SK-N-SH treated with all-trans-retinoic acid at 6 μM for 48 hours (cell line): ENCODE measurements around the gene ENAH.

ENCODE experiments used
- ATAC-seq: fragments of 200-7000 bp; cut with Tn5 transposase; 3 replicates; pipeline ENCODE4 v1.9.1; 2020; ENCODE audit warnings: mild to moderate bottlenecking, moderate library complexity
- ARNTL ChIP-seq: fragments of 450-650 bp; formaldehyde crosslinking; IDR thresholded peaks from 2 replicates; pipeline ENCODE4 v1.5.0; 2020; ENCODE audit warnings: low read depth, mild to moderate bottlenecking, moderate library complexity, borderline replicate concordance
- CREB5 ChIP-seq: fragments of 250-450 bp; sonication (Bioruptor Pico); IDR thresholded peaks from 2 replicates; pipeline ENCODE4 v1.5.1; 2020; ENCODE audit warnings: low read depth, mild to moderate bottlenecking, moderate library complexity
- CSDC2 ChIP-seq: fragments of 250-450 bp; sonication (Bioruptor Pico); IDR thresholded peaks from 2 replicates; pipeline ENCODE4 v1.5.0; 2020; ENCODE audit warnings: mild to moderate bottlenecking, moderate library complexity
- CSRNP3 ChIP-seq: fragments of 250-450 bp; sonication (Bioruptor Pico); IDR thresholded peaks from 2 replicates; pipeline ENCODE4 v1.5.1; 2021; ENCODE audit warnings: mild to moderate bottlenecking, moderate library complexity
- ESRRG ChIP-seq: fragments of 250-450 bp; sonication (Bioruptor Pico); IDR thresholded peaks from 2 replicates; pipeline ENCODE4 v1.6.1; 2021; ENCODE audit warnings: mild to moderate bottlenecking
- GLIS3 ChIP-seq: fragments of 250-450 bp; sonication (Bioruptor Pico); IDR thresholded peaks from 2 replicates; pipeline ENCODE4 v1.5.0; 2020; ENCODE audit warnings: mild to moderate bottlenecking, moderate library complexity
- ISL1 ChIP-seq: fragments of 250-450 bp; sonication (Bioruptor Pico); IDR thresholded peaks from 2 replicates; pipeline ENCODE4 v2.1.2; 2022; ENCODE audit warnings: mild to moderate bottlenecking, moderate library complexity
- OSR1 ChIP-seq: fragments of 250-450 bp; sonication (Bioruptor Pico); IDR thresholded peaks from 2 replicates; pipeline ENCODE4 v1.8.0; 2022; ENCODE audit warnings: moderate library complexity, mild to moderate bottlenecking, inconsistent platforms
- PATZ1 ChIP-seq: fragments of 250-450 bp; sonication (Bioruptor Pico); IDR thresholded peaks from 2 replicates; pipeline ENCODE4 v1.8.0; 2020; ENCODE audit warnings: mild to moderate bottlenecking, moderate library complexity, borderline replicate concordance
- POU6F1 ChIP-seq: fragments of 250-450 bp; sonication (Bioruptor Pico); IDR thresholded peaks from 2 replicates; pipeline ENCODE4 v1.8.0; 2021; ENCODE audit warnings: low read depth, mild to moderate bottlenecking, moderate library complexity, borderline replicate concordance
- PPARA ChIP-seq: fragments of 250-450 bp; sonication (Bioruptor Pico); IDR thresholded peaks from 2 replicates; pipeline ENCODE4 v1.5.0; 2020; ENCODE audit warnings: mild to moderate bottlenecking, borderline replicate concordance
- SNAI2 ChIP-seq: fragments of 250-450 bp; sonication (Bioruptor Pico); IDR thresholded peaks from 2 replicates; pipeline ENCODE4 v1.5.0; 2020; ENCODE audit warnings: mild to moderate bottlenecking, moderate library complexity
- TSHZ2 ChIP-seq: fragments of 250-450 bp; sonication (Bioruptor Pico); IDR thresholded peaks from 2 replicates; pipeline ENCODE4 v1.5.0; 2020; ENCODE audit warnings: mild to moderate bottlenecking, moderate library complexity
- ZC3H10 ChIP-seq: fragments of 250-450 bp; sonication (Bioruptor Pico); IDR thresholded peaks from 2 replicates; pipeline ENCODE4 v1.5.1; 2021; ENCODE audit warnings: mild to moderate bottlenecking, moderate library complexity
- ZFP3 ChIP-seq: fragments of 250-450 bp; sonication (Bioruptor Pico); IDR thresholded peaks from 2 replicates; pipeline ENCODE4 v1.5.0; 2020; ENCODE audit warnings: mild to moderate bottlenecking, moderate library complexity
- ZFP30 ChIP-seq: fragments of 450-650 bp; formaldehyde crosslinking; IDR thresholded peaks from 2 replicates; pipeline ENCODE4 v1.5.0; 2022; ENCODE audit warnings: mild to moderate bottlenecking, moderate library complexity
- ZNF565 ChIP-seq: fragments of 450-650 bp; formaldehyde crosslinking; conservative IDR thresholded peaks from 2 replicates; pipeline ENCODE4 v1.5.0; 2020; ENCODE audit warnings: low read depth, mild to moderate bottlenecking, moderate library complexity
- ZNF70 ChIP-seq: fragments of 450-650 bp; formaldehyde crosslinking; IDR thresholded peaks from 2 replicates; pipeline ENCODE4 v1.5.0; 2020; ENCODE audit warnings: mild to moderate bottlenecking, moderate library complexity
- ZNF8 ChIP-seq: fragments of 450-650 bp; formaldehyde crosslinking; IDR thresholded peaks from 2 replicates; pipeline ENCODE4 v1.5.0; 2020; ENCODE audit warnings: mild to moderate bottlenecking, moderate library complexity

Gene ENAH

GRCh38 chr1:225667362-225667761 is 14.4 kb upstream of the ENAH start:
- no peak for ATAC-seq
- TF ChIP-seq ZNF565, result no peak
- no peak for TF ChIP-seq OSR1 (CRISPR knock-in tag)
- no peak for TF ChIP-seq ZFP30 (CRISPR knock-in tag)
- TF ChIP-seq SNAI2 (CRISPR knock-in tag), result no peak
- TF ChIP-seq PPARA (CRISPR knock-in tag), result no peak
- TF ChIP-seq ISL1 (CRISPR knock-in tag), result no peak
- no peak for TF ChIP-seq TSHZ2 (CRISPR knock-in tag)
- TF ChIP-seq ZNF8, result no peak
- TF ChIP-seq ARNTL (CRISPR knock-in tag), result no peak
- TF ChIP-seq ESRRG (CRISPR knock-in tag), result no peak
- no peak for TF ChIP-seq CSRNP3 (CRISPR knock-in tag)
- TF ChIP-seq ZNF70 (CRISPR knock-in tag), result no peak
- TF ChIP-seq CREB5 (CRISPR knock-in tag), result no peak
- TF ChIP-seq ZFP3, result no peak
- no peak for TF ChIP-seq POU6F1
- no peak for TF ChIP-seq ZC3H10 (CRISPR knock-in tag)
- no peak for TF ChIP-seq GLIS3 (CRISPR knock-in tag)
- no peak for TF ChIP-seq CSDC2 (CRISPR knock-in tag)
- TF ChIP-seq PATZ1 (CRISPR knock-in tag), result no peak

- peak; percentile 54 for ATAC-seq
- TF ChIP-seq POU6F1 (no peak), ZNF70 (CRISPR knock-in tag) (no peak), OSR1 (CRISPR knock-in tag) (no peak), PATZ1 (CRISPR knock-in tag) (no peak)
- TF ChIP-seq, all 23 proteins: peak for 0
These were observed 13.6 kb upstream of the ENAH start for GRCh38 chr1:225666495-225666894.
